Osteocyte (in vitro differentiated cells): ENCODE measurements around the gene RAI14. TPM values are rescaled to one million over a fixed set of nuclear protein-coding genes. Genes with fewer than 3 reads are reported as not detected.

Experiments used
- DNase-seq: peaks from one replicate; pipeline ENCODE4 v3.0.0; 2021; ENCODE audit warnings: mixed read lengths; ENCODE audit not compliant: unreplicated experiment; ENCODE audit errors: extremely low spot score
- H3K27ac Mint-ChIP-seq: one replicate; pipeline ENCODE4 v1.8.0; 2021; ENCODE audit warnings: mild to moderate bottlenecking, mixed read lengths; ENCODE audit not compliant: unreplicated experiment
- H3K27me3 Mint-ChIP-seq: one replicate; pipeline ENCODE4 v1.8.0; 2021; ENCODE audit warnings: mixed read lengths; ENCODE audit not compliant: unreplicated experiment
- H3K36me3 Mint-ChIP-seq: one replicate; pipeline ENCODE4 v1.8.0; 2021; ENCODE audit warnings: mixed read lengths; ENCODE audit not compliant: unreplicated experiment
- H3K4me1 Mint-ChIP-seq: one replicate; pipeline ENCODE4 v1.8.0; 2021; ENCODE audit warnings: mixed read lengths; ENCODE audit not compliant: unreplicated experiment
- H3K4me3 Mint-ChIP-seq: one replicate; pipeline ENCODE4 v1.8.0; 2021; ENCODE audit warnings: mild to moderate bottlenecking, moderate library complexity, mixed read lengths; ENCODE audit not compliant: unreplicated experiment
- H3K9me3 Mint-ChIP-seq: one replicate; pipeline ENCODE4 v1.8.0; 2021; ENCODE audit warnings: mixed read lengths; ENCODE audit not compliant: unreplicated experiment
- CTCF ChIP-seq: fragments of 200-600 bp; sonication (generic); IDR thresholded peaks from 2 replicates; pipeline ENCODE4 v1.5.0; 2021; ENCODE audit warnings: antibody characterized with exemption, mild to moderate bottlenecking, moderate library complexity
- total RNA-seq: library from RNA; stranded (reverse); gene quantifications from 2 replicates; pipeline ENCODE4 v1.2.1, GENCODE V29; 2021

The RAI14 gene
- total RNA-seq, 1 donor from 2014 or later = 130 TPM

GRCh38 chr5:34708777-34709176 lies 52.6 kb downstream of the RAI14 start:
- Mint-ChIP-seq H3K27ac (no peak overlapping the region), H3K27me3 (no peaks in the 10 kb centered on the region), H3K4me1 (peaks cover 51% of the 10 kb centered on the region), H3K9me3 (no peaks in the 10 kb centered on the region), H3K4me3 (no peak overlapping the region), H3K36me3 (peaks cover 12% of the 10 kb centered on the region)
- DNase-seq = no peak
- no peak for TF ChIP-seq CTCF

GRCh38 chr5:34709861-34710673 lies 53.9 kb downstream of the RAI14 start:
- no peaks in the 10 kb centered on the region for H3K27me3 Mint-ChIP-seq
- H3K36me3 Mint-ChIP-seq = peaks cover 17% of the 10 kb centered on the region
- TF ChIP-seq CTCF = no peak
- H3K27ac Mint-ChIP-seq = peak overlapping the region; percentile 89
- peaks cover 61% of the 10 kb centered on the region for H3K4me1 Mint-ChIP-seq
- H3K4me3 Mint-ChIP-seq = no peak overlapping the region
- H3K9me3 Mint-ChIP-seq = no peaks in the 10 kb centered on the region
- DNase-seq = no peak

GRCh38 chr5:34712565-34712964 lies 56.4 kb downstream of the RAI14 start:
- Mint-ChIP-seq H3K4me3 (no peak overlapping the region), H3K4me1 (peaks cover 65% of the 10 kb centered on the region)

GRCh38 chr5:34715711-34716110 lies 59.6 kb downstream of the RAI14 start:
- Mint-ChIP-seq H3K4me3 (no peak overlapping the region), H3K9me3 (no peaks in the 10 kb centered on the region), H3K27ac (peak overlapping the region; percentile 51), H3K4me1 (peaks cover 57% of the 10 kb centered on the region), H3K36me3 (peaks cover 14% of the 10 kb centered on the region), H3K27me3 (no peaks in the 10 kb centered on the region)
- TF ChIP-seq CTCF = no peak
- DNase-seq = no peak

More at GRCh38 chr5:34712565-34712964, 56.4 kb downstream of the RAI14 start:
- no peak for TF ChIP-seq CTCF
- Mint-ChIP-seq H3K27ac (no peak overlapping the region), H3K36me3 (peaks cover 16% of the 10 kb centered on the region), H3K9me3 (no peaks in the 10 kb centered on the region), H3K27me3 (no peaks in the 10 kb centered on the region)
- no peak for DNase-seq

- no peak overlapping the region for H3K4me3 Mint-ChIP-seq
- DNase-seq = no peak
- H3K4me1 Mint-ChIP-seq = peaks cover 53% of the 10 kb centered on the region
- no peaks in the 10 kb centered on the region for H3K27me3 Mint-ChIP-seq
- no peaks in the 10 kb centered on the region for H3K9me3 Mint-ChIP-seq
- H3K27ac Mint-ChIP-seq = peak overlapping the region; percentile 84
- H3K36me3 Mint-ChIP-seq = peaks cover 12% of the 10 kb centered on the region
- no peak for TF ChIP-seq CTCF
These were observed 60.9 kb downstream of the RAI14 start for GRCh38 chr5:34716986-34717385.
